SK-N-SH (cell line): ENCODE measurements around the gene SYNE2. TPM values are rescaled to one million over a fixed set of nuclear protein-coding genes. Genes with fewer than 3 reads are reported as not detected.

Source experiments
- CTCF ChIA-PET: fragments of 300-600, 350-600 bp; formaldehyde crosslinking; extraction: SDS; loops from one replicate; lab custom pipeline; 2021; lab: Yijun Ruan, JAX
- POLR2A ChIA-PET: fragments of 350-600 bp; sonication (Branson Sonifier 250); formaldehyde crosslinking; extraction: SDS; loops from one replicate; lab custom pipeline; 2020; ENCODE audit warnings: antibody characterized with exemption, inconsistent platforms; lab: Yijun Ruan, JAX
- DNase-seq: peaks from one replicate; pipeline ENCODE4 v3.0.0; 2012
- H2AFZ ChIP-seq: fragments of 200-600 bp; sonication (generic); 2 replicates; pipeline ENCODE4 v1.8.1; 2016; ENCODE audit warnings: antibody characterized with exemption, mild to moderate bottlenecking, low read depth
- H3F3A ChIP-seq: fragments of 200-600 bp; sonication (generic); replicated peaks from 2 replicates; pipeline ENCODE3; 2016; ENCODE audit warnings: antibody characterized with exemption, mild to moderate bottlenecking; ENCODE audit not compliant: insufficient read depth
- H3K27ac ChIP-seq, 2 experiments: fragments of 200-500 bp in 1 of 2; fragments of 200-600 bp in 1 of 2; sonication (Bioruptor generic) in 1 of 2; sonication (generic), shearing (Covaris generic) in 1 of 2; 2 replicates each; pipeline versions ENCODE4 v1.5.1 to v1.6.1; 2014 to 2016; ENCODE audit warnings: low read depth in 2 of 2, inconsistent platforms in 1 of 2, low read length in 1 of 2, mild to moderate bottlenecking in 1 of 2, mixed read lengths in 1 of 2
- H3K27me3 ChIP-seq: fragments of 200-600 bp; sonication (generic), shearing (Covaris generic); 2 replicates; pipeline ENCODE4 v1.6.1; 2016; ENCODE audit warnings: mixed run types; ENCODE audit not compliant: insufficient read depth
- H3K36me3 ChIP-seq, 2 experiments: fragments of 200-500 bp in 1 of 2; fragments of 200-600 bp in 1 of 2; sonication (Bioruptor generic) in 1 of 2; sonication (generic) in 1 of 2; replicated peaks in 1 of 2; 2 replicates each; pipeline versions ENCODE3 to v1.5.1; 2014 to 2016; ENCODE audit warnings: low read length in 1 of 2, mild to moderate bottlenecking in 1 of 2; ENCODE audit not compliant: insufficient read depth in 2 of 2, control insufficient read depth in 1 of 2
- H3K4me1 ChIP-seq, 2 experiments: fragments of 200-500 bp in 1 of 2; fragments of 200-600 bp in 1 of 2; sonication (Bioruptor generic) in 1 of 2; sonication (generic), shearing (Covaris generic) in 1 of 2; 2 replicates each; pipeline versions ENCODE4 v1.5.1 to v1.6.1; 2014 to 2016; ENCODE audit warnings: low read depth in 1 of 2, low read length in 1 of 2, mixed run types in 1 of 2; ENCODE audit not compliant: insufficient read depth in 2 of 2, control insufficient read depth in 1 of 2
- H3K4me2 ChIP-seq: fragments of 200-600 bp; sonication (generic), shearing (Covaris generic); 2 replicates; pipeline ENCODE4 v1.6.1; 2017; ENCODE audit warnings: mixed run types
- H3K4me3 ChIP-seq, 2 experiments: fragments of 200-500 bp in 1 of 2; fragments of 200-600 bp in 1 of 2; sonication (Bioruptor generic) in 1 of 2; sonication (generic), shearing (Covaris generic) in 1 of 2; 2 replicates each; pipeline versions ENCODE4 v1.5.1 to v1.8.1; 2014 to 2016; ENCODE audit warnings: low read depth in 2 of 2, inconsistent platforms in 1 of 2, low read length in 1 of 2, mild to moderate bottlenecking in 1 of 2, mixed read lengths in 1 of 2, moderate library complexity in 1 of 2
- H3K79me2 ChIP-seq: fragments of 200-600 bp; sonication (generic); 2 replicates; pipeline ENCODE4 v1.8.1; 2017; ENCODE audit warnings: mild to moderate bottlenecking; ENCODE audit not compliant: insufficient read depth
- H3K9ac ChIP-seq: fragments of 200-600 bp; sonication (generic); 2 replicates; pipeline ENCODE4 v1.6.1; 2017; ENCODE audit warnings: mixed run types
- H3K9me2 ChIP-seq: fragments of 200-600 bp; sonication (generic); 2 replicates; pipeline ENCODE4 v1.6.1; 2017; ENCODE audit warnings: mixed run types
- H3K9me3 ChIP-seq: fragments of 200-600 bp; sonication (generic); 2 replicates; pipeline ENCODE4 v1.6.1; 2017; ENCODE audit warnings: mixed run types, mild to moderate bottlenecking, moderate library complexity
- H4K20me1 ChIP-seq: fragments of 200-600 bp; sonication (generic); 2 replicates; pipeline ENCODE4 v1.6.1; 2017; ENCODE audit warnings: mild to moderate bottlenecking, mixed run types; ENCODE audit not compliant: insufficient read depth
- CHD2 ChIP-seq: fragments of 150-350 bp; IDR thresholded peaks from 2 replicates; pipeline ENCODE4 v1.6.1; 2018; ENCODE audit warnings: low read length; ENCODE audit not compliant: partially characterized antibody
- ELF1 ChIP-seq: IDR thresholded peaks from 2 replicates; pipeline ENCODE4 v1.4.0; 2012
- EP300 ChIP-seq, 2 experiments: IDR thresholded peaks; 2 replicates each; pipeline versions ENCODE4 v1.4.0 to v1.6.1; 2012; ENCODE audit warnings: borderline replicate concordance in 1 of 2, low read depth in 1 of 2, low read length in 1 of 2
- FOXM1 ChIP-seq: IDR thresholded peaks from 2 replicates; pipeline ENCODE4 v1.4.0; 2012; ENCODE audit warnings: low read depth, mild to moderate bottlenecking
- GABPA ChIP-seq: IDR thresholded peaks from 2 replicates; pipeline ENCODE4 v1.4.0; 2012; ENCODE audit warnings: low read depth, mild to moderate bottlenecking
- JUND ChIP-seq: IDR thresholded peaks from 2 replicates; pipeline ENCODE4 v1.4.0; 2012
- MEF2A ChIP-seq: IDR thresholded peaks from 2 replicates; pipeline ENCODE4 v1.4.0; 2012; ENCODE audit warnings: low read depth, borderline replicate concordance
- RAD21 ChIP-seq: IDR thresholded peaks from 2 replicates; pipeline ENCODE4 v1.6.1; 2012; ENCODE audit warnings: mild to moderate bottlenecking, low read length
- RFX5 ChIP-seq: IDR thresholded peaks from 2 replicates; pipeline ENCODE4 v1.6.1; 2012; ENCODE audit warnings: mild to moderate bottlenecking, improper control_type of control experiment, low read length
- RXRA ChIP-seq: IDR thresholded peaks from 2 replicates; pipeline ENCODE4 v1.4.0; 2012; ENCODE audit warnings: low read depth, mild to moderate bottlenecking, borderline replicate concordance
- SMC3 ChIP-seq: IDR thresholded peaks from 2 replicates; pipeline ENCODE4 v1.6.1; 2012; ENCODE audit warnings: low read depth, low read length, improper control_type of control experiment
- WGBS: methylation state at CpG from one replicate; pipeline ENCODE4 v1.1.6; 2017; ENCODE audit warnings: low lambda C conversion rate; 5-methylcytosine and 5-hydroxymethylcytosine counted together
- polyA plus RNA-seq, 3 experiments: library from polyadenylated mRNA; depleted of rRNA; stranded (reverse); fragments of >200 nt; gene quantifications; 2 replicates each; pipeline ENCODE4 v1.2.3, GENCODE V29; 2012
- TF ChIP-seq, protein P1 (sequence below): fragments of 150-350 bp; IDR thresholded peaks from 2 replicates; pipeline ENCODE4 v1.6.1; 2016; ENCODE audit warnings: mild to moderate bottlenecking, low read depth, low read length
- TF ChIP-seq, protein P2 (sequence below): IDR thresholded peaks from 2 replicates; pipeline ENCODE4 v1.6.1; 2012; ENCODE audit warnings: mild to moderate bottlenecking, low read depth, low read length, moderate library complexity
- TF ChIP-seq, protein P3 (sequence below): IDR thresholded peaks from 2 replicates; pipeline ENCODE4 v1.4.0; 2012; ENCODE audit warnings: low read depth, borderline replicate concordance
- TF ChIP-seq, protein P4 (sequence below): fragments of 200-600 bp; sonication (generic); IDR thresholded peaks from 2 replicates; pipeline ENCODE4 v1.6.1; 2017; ENCODE audit warnings: antibody characterized with exemption, mild to moderate bottlenecking, moderate library complexity
- TF ChIP-seq, protein P5 (sequence below): fragments of 150-350 bp; IDR thresholded peaks from 2 replicates; pipeline ENCODE4 v1.6.1; 2017; ENCODE audit warnings: antibody characterized with exemption, low read length, low read depth, borderline replicate concordance

SYNE2 gene
- polyA plus RNA-seq, 1 of the 3 experiments (the other 2 are of a cell fraction), result 7.1 TPM

DNA sequence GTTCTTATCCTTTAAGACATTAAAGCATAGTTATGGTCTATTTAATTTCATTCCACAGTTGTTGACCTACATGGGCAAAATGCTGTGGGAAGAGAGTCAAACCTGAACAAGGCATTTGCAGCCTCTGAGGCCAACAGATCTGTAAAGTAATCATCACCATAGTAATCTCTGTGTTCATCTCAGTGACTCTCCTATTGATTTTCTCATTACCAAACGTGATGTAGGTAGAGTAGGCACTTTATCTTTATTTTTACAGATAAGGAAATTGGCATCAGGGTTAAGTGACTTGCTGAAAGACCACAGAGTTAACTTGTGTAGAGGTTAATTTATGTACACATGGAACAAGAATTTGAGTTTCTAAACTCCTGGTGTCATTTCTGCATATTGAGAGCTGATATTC lies 238.4 kb downstream of the SYNE2 start:
- POLR2A ChIA-PET, result no interaction called here
- no peaks in the 10 kb centered on the region for H4K20me1 ChIP-seq
- H3K4me1 ChIP-seq, result no peaks in the 10 kb centered on the region
- H3K9me3 ChIP-seq, result no peaks in the 10 kb centered on the region
- no peaks in the 10 kb centered on the region for H3F3A ChIP-seq
- peaks cover 5 to 8% of the 10 kb centered on the region in 2 experiments for H3K36me3 ChIP-seq
- H3K27me3 ChIP-seq, result no peaks in the 10 kb centered on the region
- no peaks in the 10 kb centered on the region for H3K9me2 ChIP-seq
- H3K4me2 ChIP-seq, result no peak overlapping the region
- H2AFZ ChIP-seq, result no peak overlapping the region
- TF ChIP-seq RAD21 (no peak), RXRA (no peak), SMC3 (no peak), JUND (no peak), CHD2 (no peak), RFX5 (no peak), GABPA (no peak), FOXM1 (no peak), MEF2A (no peak), ELF1 (no peak), EP300 (IDR thresholded peaks at IDR 0.05; ENCODE audit: borderline replicate concordance in 1 of 2, low read depth in 1 of 2, low read length in 1 of 2) (no peak)
- TF ChIP-seq, protein P1, sequence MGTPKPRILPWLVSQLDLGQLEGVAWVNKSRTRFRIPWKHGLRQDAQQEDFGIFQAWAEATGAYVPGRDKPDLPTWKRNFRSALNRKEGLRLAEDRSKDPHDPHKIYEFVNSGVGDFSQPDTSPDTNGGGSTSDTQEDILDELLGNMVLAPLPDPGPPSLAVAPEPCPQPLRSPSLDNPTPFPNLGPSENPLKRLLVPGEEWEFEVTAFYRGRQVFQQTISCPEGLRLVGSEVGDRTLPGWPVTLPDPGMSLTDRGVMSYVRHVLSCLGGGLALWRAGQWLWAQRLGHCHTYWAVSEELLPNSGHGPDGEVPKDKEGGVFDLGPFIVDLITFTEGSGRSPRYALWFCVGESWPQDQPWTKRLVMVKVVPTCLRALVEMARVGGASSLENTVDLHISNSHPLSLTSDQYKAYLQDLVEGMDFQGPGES, result no peak
- TF ChIP-seq, protein P2, sequence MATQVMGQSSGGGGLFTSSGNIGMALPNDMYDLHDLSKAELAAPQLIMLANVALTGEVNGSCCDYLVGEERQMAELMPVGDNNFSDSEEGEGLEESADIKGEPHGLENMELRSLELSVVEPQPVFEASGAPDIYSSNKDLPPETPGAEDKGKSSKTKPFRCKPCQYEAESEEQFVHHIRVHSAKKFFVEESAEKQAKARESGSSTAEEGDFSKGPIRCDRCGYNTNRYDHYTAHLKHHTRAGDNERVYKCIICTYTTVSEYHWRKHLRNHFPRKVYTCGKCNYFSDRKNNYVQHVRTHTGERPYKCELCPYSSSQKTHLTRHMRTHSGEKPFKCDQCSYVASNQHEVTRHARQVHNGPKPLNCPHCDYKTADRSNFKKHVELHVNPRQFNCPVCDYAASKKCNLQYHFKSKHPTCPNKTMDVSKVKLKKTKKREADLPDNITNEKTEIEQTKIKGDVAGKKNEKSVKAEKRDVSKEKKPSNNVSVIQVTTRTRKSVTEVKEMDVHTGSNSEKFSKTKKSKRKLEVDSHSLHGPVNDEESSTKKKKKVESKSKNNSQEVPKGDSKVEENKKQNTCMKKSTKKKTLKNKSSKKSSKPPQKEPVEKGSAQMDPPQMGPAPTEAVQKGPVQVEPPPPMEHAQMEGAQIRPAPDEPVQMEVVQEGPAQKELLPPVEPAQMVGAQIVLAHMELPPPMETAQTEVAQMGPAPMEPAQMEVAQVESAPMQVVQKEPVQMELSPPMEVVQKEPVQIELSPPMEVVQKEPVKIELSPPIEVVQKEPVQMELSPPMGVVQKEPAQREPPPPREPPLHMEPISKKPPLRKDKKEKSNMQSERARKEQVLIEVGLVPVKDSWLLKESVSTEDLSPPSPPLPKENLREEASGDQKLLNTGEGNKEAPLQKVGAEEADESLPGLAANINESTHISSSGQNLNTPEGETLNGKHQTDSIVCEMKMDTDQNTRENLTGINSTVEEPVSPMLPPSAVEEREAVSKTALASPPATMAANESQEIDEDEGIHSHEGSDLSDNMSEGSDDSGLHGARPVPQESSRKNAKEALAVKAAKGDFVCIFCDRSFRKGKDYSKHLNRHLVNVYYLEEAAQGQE, result no peak
- TF ChIP-seq, protein P3, sequence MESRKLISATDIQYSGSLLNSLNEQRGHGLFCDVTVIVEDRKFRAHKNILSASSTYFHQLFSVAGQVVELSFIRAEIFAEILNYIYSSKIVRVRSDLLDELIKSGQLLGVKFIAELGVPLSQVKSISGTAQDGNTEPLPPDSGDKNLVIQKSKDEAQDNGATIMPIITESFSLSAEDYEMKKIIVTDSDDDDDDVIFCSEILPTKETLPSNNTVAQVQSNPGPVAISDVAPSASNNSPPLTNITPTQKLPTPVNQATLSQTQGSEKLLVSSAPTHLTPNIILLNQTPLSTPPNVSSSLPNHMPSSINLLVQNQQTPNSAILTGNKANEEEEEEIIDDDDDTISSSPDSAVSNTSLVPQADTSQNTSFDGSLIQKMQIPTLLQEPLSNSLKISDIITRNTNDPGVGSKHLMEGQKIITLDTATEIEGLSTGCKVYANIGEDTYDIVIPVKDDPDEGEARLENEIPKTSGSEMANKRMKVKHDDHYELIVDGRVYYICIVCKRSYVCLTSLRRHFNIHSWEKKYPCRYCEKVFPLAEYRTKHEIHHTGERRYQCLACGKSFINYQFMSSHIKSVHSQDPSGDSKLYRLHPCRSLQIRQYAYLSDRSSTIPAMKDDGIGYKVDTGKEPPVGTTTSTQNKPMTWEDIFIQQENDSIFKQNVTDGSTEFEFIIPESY, result no peak
- TF ChIP-seq, protein P4, sequence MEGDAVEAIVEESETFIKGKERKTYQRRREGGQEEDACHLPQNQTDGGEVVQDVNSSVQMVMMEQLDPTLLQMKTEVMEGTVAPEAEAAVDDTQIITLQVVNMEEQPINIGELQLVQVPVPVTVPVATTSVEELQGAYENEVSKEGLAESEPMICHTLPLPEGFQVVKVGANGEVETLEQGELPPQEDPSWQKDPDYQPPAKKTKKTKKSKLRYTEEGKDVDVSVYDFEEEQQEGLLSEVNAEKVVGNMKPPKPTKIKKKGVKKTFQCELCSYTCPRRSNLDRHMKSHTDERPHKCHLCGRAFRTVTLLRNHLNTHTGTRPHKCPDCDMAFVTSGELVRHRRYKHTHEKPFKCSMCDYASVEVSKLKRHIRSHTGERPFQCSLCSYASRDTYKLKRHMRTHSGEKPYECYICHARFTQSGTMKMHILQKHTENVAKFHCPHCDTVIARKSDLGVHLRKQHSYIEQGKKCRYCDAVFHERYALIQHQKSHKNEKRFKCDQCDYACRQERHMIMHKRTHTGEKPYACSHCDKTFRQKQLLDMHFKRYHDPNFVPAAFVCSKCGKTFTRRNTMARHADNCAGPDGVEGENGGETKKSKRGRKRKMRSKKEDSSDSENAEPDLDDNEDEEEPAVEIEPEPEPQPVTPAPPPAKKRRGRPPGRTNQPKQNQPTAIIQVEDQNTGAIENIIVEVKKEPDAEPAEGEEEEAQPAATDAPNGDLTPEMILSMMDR, result no peak
- TF ChIP-seq, protein P5, sequence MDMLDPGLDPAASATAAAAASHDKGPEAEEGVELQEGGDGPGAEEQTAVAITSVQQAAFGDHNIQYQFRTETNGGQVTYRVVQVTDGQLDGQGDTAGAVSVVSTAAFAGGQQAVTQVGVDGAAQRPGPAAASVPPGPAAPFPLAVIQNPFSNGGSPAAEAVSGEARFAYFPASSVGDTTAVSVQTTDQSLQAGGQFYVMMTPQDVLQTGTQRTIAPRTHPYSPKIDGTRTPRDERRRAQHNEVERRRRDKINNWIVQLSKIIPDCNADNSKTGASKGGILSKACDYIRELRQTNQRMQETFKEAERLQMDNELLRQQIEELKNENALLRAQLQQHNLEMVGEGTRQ, result no peak
- no peak overlapping the region for H3K27ac ChIP-seq
- no peak overlapping the region for H3K4me3 ChIP-seq
- DNase-seq, result no peak
- WGBS, result 64% methylated on average over 1 of the region's 1 CpG
- CTCF ChIA-PET, result no interaction called here
- H3K79me2 ChIP-seq, result no peaks in the 10 kb centered on the region
- H3K9ac ChIP-seq, result no peak overlapping the region
